GM12878 (cell line): ENCODE measurements around the gene SLC51A. TPM values are rescaled to one million over a fixed set of nuclear protein-coding genes. Genes with fewer than 3 reads are reported as not detected.
A peak's percentile ranks its signal among the peaks of the same experiment; 100 is the strongest.

ENCODE experiments used
- ATAC-seq: fragments of 200-7000 bp; cut with Tn5 transposase; 3 replicates; pipeline ENCODE4 v1.9.1; 2020; ENCODE audit warnings: mild to moderate bottlenecking, moderate library complexity
- BruUV-seq: library from RNA; stranded (reverse); fragments of 400-500 nt; replicated peaks from 2 replicates; lab custom pipeline; 2021; lab: Mats Ljungman, UMichigan
- CTCF ChIA-PET: fragments of 300-600 bp; sonication (Branson Sonifier 250); formaldehyde crosslinking; extraction: SDS; loops from one replicate; lab custom pipeline; 2021; ENCODE audit warnings: inconsistent platforms; lab: Yijun Ruan, JAX
- POLR2A ChIA-PET: fragments of 350-600 bp; formaldehyde crosslinking; extraction: SDS; loops from one replicate; lab custom pipeline; 2021; ENCODE audit warnings: inconsistent platforms; lab: Charles Lee
- RAD21 ChIA-PET: fragments of 300-600 bp; sonication (Branson Sonifier 250); formaldehyde crosslinking; loops from one replicate; lab custom pipeline; 2023; ENCODE audit warnings: antibody characterized with exemption; ENCODE audit not compliant: unreplicated experiment; lab: Charles Lee
- SMC1A ChIA-PET: fragments of 300-600 bp; sonication (Branson Sonifier 250); formaldehyde crosslinking; loops from one replicate; lab custom pipeline; 2023; ENCODE audit not compliant: unreplicated experiment, uncharacterized antibody; lab: Charles Lee
- DNase-seq: peaks from one replicate; pipeline ENCODE4 v3.0.0-alpha.2; 2011; ENCODE audit warnings: low read depth, low spot score
- FAIRE-seq: peaks from 3 replicates; lab custom pipeline; 2011; peaks lifted over from hg19 to GRCh38; lab: Jason Lieb, UNC
- H2AFZ ChIP-seq: 2 replicates; pipeline ENCODE4 v1.6.0; 2011; ENCODE audit warnings: low read depth, low read length, control low read depth; ENCODE audit not compliant: control insufficient read depth
- H3K27ac ChIP-seq: 2 replicates; pipeline ENCODE4 v1.5.1; 2011; ENCODE audit warnings: control low read depth; ENCODE audit not compliant: control insufficient read depth, insufficient read depth
- H3K27me3 ChIP-seq, 2 experiments: replicated peaks in 1 of 2; 2 replicates each; pipeline versions ENCODE4 v1.6.0 to v1.6.1; 2011; ENCODE audit warnings: low read length in 1 of 2; ENCODE audit not compliant: control insufficient read depth in 2 of 2, insufficient read depth in 2 of 2
- H3K36me3 ChIP-seq, 2 experiments: 2 replicates each; pipeline ENCODE4 v1.5.1; 2011; ENCODE audit warnings: low read length in 1 of 2; ENCODE audit not compliant: control insufficient read depth in 2 of 2, insufficient read depth in 2 of 2
- H3K4me1 ChIP-seq: 2 replicates; pipeline ENCODE4 v1.6.1; 2011; ENCODE audit warnings: mild to moderate bottlenecking, low read length, moderate library complexity, mixed read lengths; ENCODE audit not compliant: control insufficient read depth, insufficient read depth
- H3K4me2 ChIP-seq: 2 replicates; pipeline ENCODE4 v1.6.0; 2011; ENCODE audit warnings: control low read depth; ENCODE audit not compliant: control insufficient read depth, insufficient read depth
- H3K4me3 ChIP-seq: fragments of 200-600 bp; sonication (generic); 2 replicates; pipeline ENCODE4 v1.5.1; 2016
- H3K79me2 ChIP-seq: 2 replicates; pipeline ENCODE4 v1.6.0; 2011; ENCODE audit warnings: low read length; ENCODE audit not compliant: control insufficient read depth, insufficient read depth
- H3K9ac ChIP-seq: 2 replicates; pipeline ENCODE4 v1.8.0; 2011; ENCODE audit warnings: low read length, control low read depth, mixed read lengths; ENCODE audit not compliant: control insufficient read depth, insufficient read depth
- H3K9me3 ChIP-seq: replicated peaks from 3 replicates; pipeline ENCODE4 v1.5.1; 2011; ENCODE audit warnings: mild to moderate bottlenecking, low read length; ENCODE audit not compliant: control insufficient read depth, insufficient read depth
- H4K20me1 ChIP-seq: 2 replicates; pipeline ENCODE4 v1.6.0; 2011; ENCODE audit not compliant: control insufficient read depth, insufficient read depth
- ATF3 ChIP-seq: IDR thresholded peaks from 2 replicates; pipeline ENCODE4 v1.6.1; 2011; ENCODE audit warnings: low read depth, mild to moderate bottlenecking, low read length, moderate library complexity, borderline replicate concordance; ENCODE audit errors: extremely low read depth
- CHD2 ChIP-seq: IDR thresholded peaks from 2 replicates; pipeline ENCODE4 v1.6.1; 2011; ENCODE audit warnings: low read depth, low read length, improper control_type of control experiment, borderline replicate concordance
- CHD4 ChIP-seq: fragments of 200-600 bp; sonication (generic); IDR thresholded peaks from 2 replicates; pipeline ENCODE4 v1.6.1; 2016; ENCODE audit warnings: mild to moderate bottlenecking
- MYC ChIP-seq: IDR thresholded peaks from 2 replicates; pipeline ENCODE4 v1.6.1; 2011; ENCODE audit warnings: mild to moderate bottlenecking, low read length, moderate library complexity, inconsistent platforms; ENCODE audit not compliant: insufficient read depth, insufficient replicate concordance, insufficient read length, severe bottlenecking
- NR2C1 ChIP-seq: fragments of 450-650 bp; IDR thresholded peaks from 2 replicates; pipeline ENCODE4 v1.6.1; 2017; ENCODE audit warnings: antibody characterized with exemption, mild to moderate bottlenecking, moderate library complexity
- SMAD1 ChIP-seq: fragments of 450-650 bp; IDR thresholded peaks from 2 replicates; pipeline ENCODE4 v1.6.1; 2018; ENCODE audit warnings: mild to moderate bottlenecking, low read depth; ENCODE audit not compliant: partially characterized antibody
- SPI1 ChIP-seq: IDR thresholded peaks from 2 replicates; pipeline ENCODE4 v1.6.1; 2011; ENCODE audit warnings: low read depth, mild to moderate bottlenecking, low read length, moderate library complexity, borderline replicate concordance; ENCODE audit not compliant: insufficient read depth
- SUZ12 ChIP-seq: fragments of 200-600 bp; sonication (generic); IDR thresholded peaks from one replicate; pipeline ENCODE4 v1.6.1; 2018; ENCODE audit warnings: antibody characterized with exemption, mild to moderate bottlenecking; ENCODE audit not compliant: unreplicated experiment
- TARDBP ChIP-seq: IDR thresholded peaks from 2 replicates; pipeline ENCODE4 v1.6.1; 2016; ENCODE audit warnings: borderline replicate concordance
- TCF7 ChIP-seq: IDR thresholded peaks from 2 replicates; pipeline ENCODE4 v1.6.1; 2014; ENCODE audit warnings: antibody characterized with exemption, borderline replicate concordance
- USF2 ChIP-seq: IDR thresholded peaks from 2 replicates; pipeline ENCODE4 v1.6.1; 2011; ENCODE audit warnings: low read depth, low read length, improper control_type of control experiment, borderline replicate concordance
- ZNF274 ChIP-seq: IDR thresholded peaks from one replicate; pipeline ENCODE4 v1.8.0; 2011; ENCODE audit not compliant: insufficient read length, insufficient read depth
- WGBS: methylation state at CpG from one replicate; pipeline ENCODE4 v1.1.6; 2016; ENCODE audit warnings: low lambda C conversion rate; ENCODE audit not compliant: insufficient replicate concordance, insufficient coverage; ENCODE audit errors: missing lambda C conversion rate; 5-methylcytosine and 5-hydroxymethylcytosine counted together
- in situ Hi-C: fragments of 300-500 bp; cut with MboI; formaldehyde crosslinking; loops from 9 replicates; pipeline ENCODE4 v1.14.3; 2018; ENCODE audit warnings: mixed read lengths
- intact Hi-C: fragments of 100-400 bp; cut with micrococcal nuclease; formaldehyde crosslinking; loops from one replicate; pipeline ENCODE4 v1.14.2; 2022; ENCODE audit not compliant: unreplicated experiment
- polyA plus RNA-seq, 11 experiments: library from polyadenylated mRNA; depleted of rRNA in 4 of 11; unstranded in 6 of 11; stranded (reverse) in 5 of 11; fragments of >200 nt; fragmentation: Nextera tagmentation in 4 of 11; fragmentation: Illumina TruSeq in 1 of 11; extraction: Ambion mirVana in 4 of 11; extraction: Trizol in 1 of 11; gene quantifications; 1 replicate in 1 of 11; 2 replicates in 10 of 11; pipeline versions ENCODE4 v1.2.1 to v1.2.3, GENCODE V29; 2011 to 2016; ENCODE audit warnings: inconsistent platforms in 2 of 11, missing spikeins in 2 of 11, low read depth in 1 of 11
- total RNA-seq, 4 experiments: library from RNA; depleted of rRNA in 3 of 4; stranded (reverse); fragments of >200 nt in 3 of 4; fragmentation: Illumina TruSeq in 1 of 4; extraction: Trizol in 1 of 4; gene quantifications; 2 replicates each; pipeline versions ENCODE4 v1.2.1 to v1.2.3, GENCODE V29; 2013 to 2021

The SLC51A gene
- total and polyA plus RNA-seq, 10 of the 15 experiments (the other 5 are each of a cell fraction or from before 2014, with no cell fraction given), result 0.99 to 3.9 (median 2.2) TPM; not detected in 6

GRCh38 chr3:196273655-196274054 lies 57.3 kb downstream of the SLC51A start:
- no peak for DNase-seq
- Histone ChIP-seq H3K9me3 (no peaks in the 10 kb centered on the region; the same call in 2 of the 3 replicates), H3K4me2 (peak overlapping the region; percentile 65), H2AFZ (no peak overlapping the region), H3K9ac (no peak overlapping the region), H3K4me3 (no peak overlapping the region), H3K79me2 (peaks cover 49% of the 10 kb centered on the region), H3K27ac (peak overlapping the region; percentile 63; the same call in 1 of the 2 replicates), H3K4me1 (peaks cover 40% of the 10 kb centered on the region), H3K36me3 (peaks cover 2 to 8% of the 10 kb centered on the region in 2 experiments; a peak in 3 of 4 replicates), H3K27me3 (no peaks in the 10 kb centered on the region), H4K20me1 (no peaks in the 10 kb centered on the region)
- RAD21 ChIA-PET, result no interaction called here
- no peak for ATAC-seq
- SMC1A ChIA-PET, result interaction anchor here (1.0 to 1.5 kb wide), 4 partner anchors 8 to 96 kb away, joined by 3 to 6 read pairs (median 4); no protein-coding TSS in a partner anchor
- POLR2A ChIA-PET, result interaction anchor here (1.3 to 1.9 kb wide), 2 partner anchors 11 to 29 kb away, joined by 3 to 7 read pairs; no protein-coding TSS in a partner anchor
- in situ Hi-C loops (no loop called here), intact Hi-C loops (no loop called here)
- CTCF ChIA-PET, result interaction anchor here (0.6 to 1.5 kb wide), 3 partner anchors 7 to 43 kb away, joined by 3 to 6 read pairs (median 4); no protein-coding TSS in a partner anchor
- TF ChIP-seq NR2C1 (no peak), TARDBP (no peak)
- no peak for FAIRE-seq
- whole genome bisulfite sequencing, result 95% methylated on average over 12 of the region's 12 CpGs
- no TSS peak for BruUV-seq

- Histone ChIP-seq H3K4me1 (peaks cover 42% of the 10 kb centered on the region), H3K4me3 (peak overlapping the region; percentile 37), H3K79me2 (peaks cover 58% of the 10 kb centered on the region), H3K4me2 (peak overlapping the region; percentile 65), H3K27ac (peak overlapping the region; percentile 63), H3K9me3 (no peaks in the 10 kb centered on the region; the same call in 2 of the 3 replicates), H4K20me1 (no peaks in the 10 kb centered on the region), H3K9ac (peak overlapping the region; percentile 21; the same call in 1 of the 2 replicates), H2AFZ (no peak overlapping the region), H3K27me3 (no peaks in the 10 kb centered on the region), H3K36me3 (peaks cover 0 to 8% of the 10 kb centered on the region in 2 experiments; a peak in 3 of 4 replicates)
- WGBS, result 1% methylated on average over 5 of the region's 5 CpGs
- SMC1A ChIA-PET, result interaction anchor here (1.0 to 2.0 kb wide), 4 partner anchors 10 to 43 kb away, joined by 3 to 5 read pairs (median 4); partner anchors contain the start of gene DYNLT2B
- in situ Hi-C loops, result no loop called here
- no TSS peak for BruUV-seq
- FAIRE-seq (peak; percentile 84), ATAC-seq (peak; percentile 95), DNase-seq (peak; percentile 84)
- RAD21 ChIA-PET, result interaction anchor here (1.3 kb wide), 1 partner anchor 43 kb away, joined by 3 read pairs; the partner anchor contains the start of gene DYNLT2B
- intact Hi-C loops, result no loop called here
- CTCF ChIA-PET, result no interaction called here
- POLR2A ChIA-PET, result interaction anchor here (0.6 to 1.2 kb wide), 3 partner anchors 16 to 136 kb away, joined by 3 to 5 read pairs (median 3); no protein-coding TSS in a partner anchor
- TF ChIP-seq MYC (no peak), SPI1 (no peak), USF2 (no peak), CHD4 (no peak), SMAD1 (no peak), ZNF274 (no peak), CHD2 (no peak), ATF3 (no peak), TCF7 (no peak), SUZ12 (no peak)
Observed at GRCh38 chr3:196274585-196274984, 58.3 kb downstream of the SLC51A start.
